ENCODE results near the gene APOBEC2. TPM values are rescaled to one million over a fixed set of nuclear protein-coding genes. Genes with fewer than 3 reads are reported as not detected.

Gene APOBEC2
- total RNA-seq, 1 donor from 2014 or later = not detected

- Histone ChIP-seq H3K27me3 (ENCODE audit: control insufficient read depth, insufficient read depth, low read length) (no peaks in the 10 kb centered on the region), H3K36me3 (ENCODE audit: control insufficient read depth, insufficient read depth, low read length) (peaks cover 4% of the 10 kb centered on the region), H3K4me3 (ENCODE audit: low read depth, low read length) (no peak overlapping the region)
- no peak for DNase-seq (ENCODE audit: low read depth)
- no peak for TF ChIP-seq CTCF (IDR thresholded peaks at IDR 0.05; ENCODE audit: insufficient read depth, low read length, poor library complexity, severe bottlenecking)
Measured at GRCh38 chr6:41100871-41101287, 47.9 kb downstream of the APOBEC2 start.

- no peaks in the 10 kb centered on the region for H3K27me3 ChIP-seq (ENCODE audit: control insufficient read depth, insufficient read depth, low read length)
- peaks cover 2% of the 10 kb centered on the region for H3K36me3 ChIP-seq (ENCODE audit: control insufficient read depth, insufficient read depth, low read length)
- no peak overlapping the region for H3K4me3 ChIP-seq (ENCODE audit: low read depth, low read length)
- DNase-seq (ENCODE audit: low read depth) = no peak
- no peak for TF ChIP-seq CTCF (IDR thresholded peaks at IDR 0.05; ENCODE audit: insufficient read depth, low read length, poor library complexity, severe bottlenecking)
Measured at GRCh38 chr6:41103847-41104246, 50.8 kb downstream of the APOBEC2 start.

GRCh38 chr6:41111017-41111416, 58.0 kb downstream of the APOBEC2 start:
- no peaks in the 10 kb centered on the region for H3K36me3 ChIP-seq (ENCODE audit: control insufficient read depth, insufficient read depth, low read length)
- no peak overlapping the region for H3K4me3 ChIP-seq (ENCODE audit: low read depth, low read length)
- TF ChIP-seq CTCF (IDR thresholded peaks at IDR 0.05; ENCODE audit: insufficient read depth, low read length, poor library complexity, severe bottlenecking) = no peak
- DNase-seq (ENCODE audit: low read depth) = no peak
- H3K27me3 ChIP-seq (ENCODE audit: control insufficient read depth, insufficient read depth, low read length) = no peaks in the 10 kb centered on the region

Other genes starting within 250 kb of the APOBEC2 start
- 1.1 and 1.8 TPM in 2 replicates for gene UNC5CL, start 14.0 kb upstream of the APOBEC2 start, total RNA-seq
- not detected in 2 replicates for gene TSPO2, start 10.7 kb upstream of the APOBEC2 start, total RNA-seq
- 16.1 and 19.4 TPM in 2 replicates for gene OARD1, start 19.2 kb downstream of the APOBEC2 start, total RNA-seq
- gene NFYA, start 19.8 kb downstream of the APOBEC2 start, total RNA-seq = 33.3 and 36.6 TPM in 2 replicates
- gene TREML1, start 101.1 kb downstream of the APOBEC2 start, total RNA-seq = not detected in 2 replicates
- not detected in 2 replicates for gene TREM2, start 109.9 kb downstream of the APOBEC2 start, total RNA-seq
- 0.38 and 0.75 TPM in 2 replicates for gene TREML2, start 147.9 kb downstream of the APOBEC2 start, total RNA-seq
- gene TREML4, start 175.1 kb downstream of the APOBEC2 start, total RNA-seq = not detected in 2 replicates
- 0.13 and 1.4 TPM in 2 replicates for gene TREM1, start 233.5 kb downstream of the APOBEC2 start, total RNA-seq